T1000 (cell line): ENCODE data around the gene LRIG1.
"Not testable (repeated sequence)": the region's sequence is repeated elsewhere in the genome, so short reads cannot be mapped to it uniquely, and the experiment has no call there.

Experiments
- DNase-seq: peaks from one replicate; lab custom pipeline; 2025; ENCODE audit warnings: mixed read lengths; lab: John Stamatoyannopoulos, UW

Gene LRIG1

GRCh38 chr3:66421893-66422292 lies 78.9 kb downstream of the LRIG1 start:
- DNase-seq: not testable (repeated sequence)

DNA sequence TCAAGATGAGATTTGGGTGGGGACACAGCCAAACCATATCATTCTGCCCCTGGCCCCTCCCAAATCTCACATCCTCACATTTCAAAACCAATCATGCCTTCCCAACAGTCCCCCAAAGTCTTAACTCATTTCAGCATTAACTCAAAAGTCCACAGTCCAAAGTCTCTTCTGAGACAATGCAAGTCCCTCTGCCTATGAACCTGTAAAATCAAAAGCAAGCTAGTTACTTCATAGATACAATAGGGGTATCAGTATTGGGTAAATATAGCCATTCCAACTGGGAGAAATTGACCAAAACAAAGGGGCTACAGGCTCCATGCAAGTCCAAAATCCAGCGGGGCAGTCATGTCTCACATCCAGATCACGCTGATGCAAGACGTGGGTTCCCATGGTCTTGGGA lies 79.7 kb downstream of the LRIG1 start:
- DNase-seq: not testable (repeated sequence)

DNA sequence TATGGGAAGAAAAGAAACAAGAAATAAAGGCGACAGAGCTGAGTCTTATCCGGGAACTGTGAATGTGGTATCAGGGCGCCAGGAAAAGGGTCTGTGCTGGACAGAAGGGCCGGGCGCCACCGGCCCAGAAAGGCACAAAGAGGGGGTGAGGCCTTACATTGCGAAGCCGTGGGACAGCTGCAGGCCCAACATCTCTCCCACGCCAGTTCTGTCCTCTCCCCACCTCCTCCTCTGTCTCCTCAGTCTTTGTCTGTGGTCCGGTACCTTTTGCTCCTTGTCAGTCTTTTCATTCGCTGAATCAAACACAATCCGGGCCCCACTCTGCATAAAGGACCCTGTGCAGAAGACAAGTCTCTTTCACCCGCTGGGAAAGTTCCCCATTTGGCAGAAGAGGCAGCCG lies 81.8 kb downstream of the LRIG1 start:
- no peak for DNase-seq

DNA sequence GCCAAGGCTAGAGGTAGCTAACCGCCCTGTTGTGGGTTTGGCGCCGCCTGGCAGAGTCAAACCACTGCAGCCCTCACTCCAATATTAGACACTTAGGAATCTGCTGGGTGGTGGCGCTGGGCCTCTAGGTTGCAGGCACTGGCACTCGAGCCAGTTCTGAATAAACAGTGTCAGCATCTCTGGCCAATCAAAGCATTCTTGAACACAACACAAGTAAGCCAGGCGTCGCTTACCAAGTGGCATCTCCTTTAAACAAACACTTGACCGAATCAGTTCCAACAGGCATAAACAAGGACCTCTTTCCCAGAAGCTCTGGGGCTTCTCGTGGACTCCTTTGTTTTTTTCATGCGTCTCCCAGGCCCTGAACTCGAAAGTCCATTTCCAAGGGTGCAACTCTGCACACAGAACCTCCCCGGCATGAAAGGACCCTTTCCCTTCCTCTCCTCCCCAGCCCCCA lies 82.3 kb downstream of the LRIG1 start:
- DNase-seq: no peak

- DNase-seq: no peak
These were observed 84.1 kb downstream of the LRIG1 start for GRCh38 chr3:66416556-66417304.

- DNase-seq: no peak
These were observed 84.9 kb downstream of the LRIG1 start for GRCh38 chr3:66415867-66416428.

GRCh38 chr3:66414846-66415245 lies 86.0 kb downstream of the LRIG1 start:
- no peak for DNase-seq

DNA sequence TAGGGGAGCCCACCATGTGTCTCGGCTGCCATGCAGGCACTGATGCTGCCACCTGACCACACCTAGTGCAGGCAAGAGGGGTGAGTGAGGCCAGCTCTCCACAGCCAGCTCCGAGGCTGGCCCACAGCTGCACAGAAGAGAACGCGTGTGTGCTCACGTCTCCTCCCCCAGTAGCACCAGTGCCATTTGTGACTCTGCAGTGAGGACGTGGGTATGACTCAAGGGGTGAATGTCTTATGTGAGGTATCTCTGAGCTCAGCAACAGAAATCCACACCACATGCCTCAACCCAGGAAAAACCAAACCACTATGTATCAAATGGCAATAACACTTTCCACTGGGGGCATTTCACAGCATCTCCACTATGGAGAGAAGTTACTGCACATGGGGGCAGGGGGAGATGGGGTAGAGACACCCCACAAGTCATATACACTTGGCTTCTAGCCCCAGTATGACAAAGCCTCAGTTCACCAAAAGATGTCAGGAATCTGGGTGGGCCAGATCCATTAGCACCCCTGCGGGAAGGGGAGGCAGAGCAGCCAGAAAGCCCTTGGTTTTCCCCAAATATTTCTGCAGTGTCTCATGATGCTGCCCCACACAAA lies 87.6 kb downstream of the LRIG1 start:
- DNase-seq: peak; percentile 82

GRCh38 chr3:66411961-66412887 lies 88.6 kb downstream of the LRIG1 start:
- no peak for DNase-seq

- no peak for DNase-seq
These were observed 89.3 kb downstream of the LRIG1 start for GRCh38 chr3:66411474-66411873.

- DNase-seq: no peak
These were observed 89.8 kb downstream of the LRIG1 start for GRCh38 chr3:66410976-66411375.

- DNase-seq: no peak
These were observed 90.8 kb downstream of the LRIG1 start for GRCh38 chr3:66409771-66410754.

GRCh38 chr3:66407611-66408218 lies 93.1 kb downstream of the LRIG1 start:
- DNase-seq: peak; percentile 72

- no peak for DNase-seq
These were observed 93.8 kb downstream of the LRIG1 start for GRCh38 chr3:66406831-66407610.

- no peak for DNase-seq
These were observed 94.7 kb downstream of the LRIG1 start for GRCh38 chr3:66406163-66406562.

DNA sequence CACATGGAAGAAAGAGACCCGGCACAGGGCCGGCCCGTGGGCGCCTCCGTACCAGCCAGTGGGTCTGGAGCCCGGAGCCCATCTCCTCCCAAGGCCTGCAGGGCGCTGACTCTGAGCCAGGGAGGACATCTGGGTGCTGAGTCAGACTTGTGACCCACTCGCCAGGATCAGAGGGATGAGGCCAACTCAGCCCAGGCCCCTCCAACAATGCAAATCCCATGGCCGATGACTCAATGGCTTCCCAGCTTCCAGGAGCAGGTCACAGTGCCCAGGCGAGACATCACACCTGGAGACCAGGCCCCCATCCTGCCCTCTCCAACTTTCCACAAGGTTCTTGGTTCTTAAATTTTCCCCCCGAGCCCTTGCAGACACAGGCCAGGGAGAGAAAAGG lies 95.1 kb downstream of the LRIG1 start:
- peak; percentile 55 for DNase-seq

DNA sequence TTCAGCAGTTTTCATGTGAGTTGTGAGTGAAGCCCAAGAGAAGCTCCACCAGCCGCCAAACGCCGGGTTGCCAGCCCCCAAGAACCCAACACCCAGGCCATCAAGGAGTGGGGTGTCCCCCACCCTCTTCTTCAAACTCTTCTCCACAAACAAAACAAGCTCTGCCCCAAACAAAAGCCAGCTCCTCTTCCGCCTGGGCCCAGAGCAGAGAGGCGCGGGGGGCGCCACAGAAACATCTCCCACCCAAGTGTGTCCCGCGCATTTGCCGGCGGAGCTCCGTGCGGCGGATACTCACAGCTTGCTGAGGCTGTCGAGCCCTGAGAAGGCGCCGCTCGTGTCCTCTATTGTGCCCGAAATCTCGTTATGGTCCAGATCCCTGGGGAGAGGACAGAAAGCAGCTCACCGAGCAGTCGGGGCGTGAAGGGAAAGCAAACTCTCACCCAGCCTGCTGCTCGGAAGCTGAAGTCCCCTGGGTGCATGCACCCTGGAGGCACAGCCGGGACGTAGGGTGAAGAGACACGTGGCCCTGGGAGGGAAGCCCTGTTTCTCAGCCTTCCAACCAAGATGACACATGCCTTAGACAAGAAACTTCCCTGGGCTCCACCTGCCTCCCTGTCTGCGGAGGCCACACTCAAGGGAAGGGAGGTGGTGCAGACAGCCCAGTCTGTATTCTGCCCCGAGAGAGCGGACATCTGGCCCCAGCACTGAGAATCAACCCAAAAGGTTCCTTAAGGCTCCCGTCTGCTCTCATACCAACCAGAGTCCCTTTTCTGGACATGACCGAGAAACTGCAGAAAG lies 95.7 kb downstream of the LRIG1 start:
- DNase-seq: no peak

DNA sequence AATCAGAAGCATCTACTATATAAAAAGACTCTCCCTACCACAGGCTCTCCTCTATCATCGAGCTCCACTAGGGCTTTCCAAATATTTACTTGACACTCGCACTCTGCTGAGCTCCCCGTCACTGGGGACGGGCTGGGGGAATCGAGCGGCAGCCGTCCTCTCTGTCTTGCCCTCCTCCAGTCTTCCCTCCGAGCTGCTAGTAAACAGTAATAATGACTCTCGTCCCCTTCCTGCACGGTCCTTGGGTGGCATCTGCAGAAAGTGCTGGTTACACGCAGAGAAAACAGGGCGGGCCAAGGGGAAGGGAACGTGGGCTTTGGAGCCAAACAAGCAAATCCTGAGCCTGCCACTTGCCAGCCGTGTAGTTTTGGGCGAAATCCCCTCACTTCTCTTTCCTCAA lies 96.6 kb downstream of the LRIG1 start:
- DNase-seq: no peak
